DOHH2 (cell line): ENCODE measurements around the gene NRXN3.

Experiments used
- H3F3A ChIP-seq: fragments of 200-600 bp; sonication (generic), shearing (Covaris generic); 2 replicates; pipeline ENCODE4 v1.6.0; 2016; ENCODE audit warnings: antibody characterized with exemption, mild to moderate bottlenecking; ENCODE audit not compliant: control insufficient read depth, insufficient read depth
- H3K27ac ChIP-seq: fragments of 200-600 bp; sonication (generic); 2 replicates; pipeline ENCODE4 v1.5.1; 2014; ENCODE audit warnings: low read depth, mild to moderate bottlenecking, low read length, moderate library complexity
- H3K27me3 ChIP-seq: fragments of 200-600 bp; sonication (generic); 2 replicates; pipeline ENCODE4 v1.6.1; 2014; ENCODE audit warnings: mild to moderate bottlenecking, low read length, mixed read lengths; ENCODE audit not compliant: control insufficient read depth
- H3K36me3 ChIP-seq: fragments of 200-600 bp; sonication (generic); 2 replicates; pipeline ENCODE4 v1.6.1; 2014; ENCODE audit warnings: mild to moderate bottlenecking, low read length, moderate library complexity, mixed read lengths; ENCODE audit not compliant: control insufficient read depth
- H3K4me1 ChIP-seq: fragments of 200-600 bp; sonication (generic); 2 replicates; pipeline ENCODE4 v1.6.1; 2014; ENCODE audit warnings: mild to moderate bottlenecking, low read length, mixed read lengths; ENCODE audit not compliant: control insufficient read depth
- H3K4me2 ChIP-seq: fragments of 200-600 bp; sonication (generic); 2 replicates; pipeline ENCODE4 v1.6.0; 2014; ENCODE audit warnings: mild to moderate bottlenecking, low read length, moderate library complexity
- H3K4me3 ChIP-seq: fragments of 200-600 bp; sonication (generic); 2 replicates; pipeline ENCODE4 v1.5.1; 2014; ENCODE audit warnings: mild to moderate bottlenecking, low read length, mixed read lengths
- H3K79me2 ChIP-seq: fragments of 200-600 bp; sonication (generic); 2 replicates; pipeline ENCODE4 v1.6.1; 2014; ENCODE audit warnings: mild to moderate bottlenecking, low read length, mixed read lengths; ENCODE audit not compliant: control insufficient read depth
- H3K9me2 ChIP-seq: fragments of 200-600 bp; sonication (generic); replicated peaks from 2 replicates; pipeline ENCODE4 v1.6.1; 2014; ENCODE audit warnings: mild to moderate bottlenecking, low read length, mixed read lengths; ENCODE audit not compliant: control insufficient read depth
- H3K9me3 ChIP-seq: fragments of 200-600 bp; sonication (generic); 2 replicates; pipeline ENCODE4 v1.6.1; 2014; ENCODE audit warnings: antibody characterized with exemption, low read length, mixed read lengths; ENCODE audit not compliant: control insufficient read depth, insufficient read depth
- H4K20me1 ChIP-seq: fragments of 200-600 bp; sonication (generic); 2 replicates; pipeline ENCODE4 v1.6.0; 2014; ENCODE audit warnings: low read depth, mild to moderate bottlenecking, antibody characterized with exemption, low read length, moderate library complexity; ENCODE audit not compliant: control insufficient read depth, insufficient read depth
- CTCF ChIP-seq: fragments of 200-600 bp; sonication (generic); IDR thresholded peaks from one replicate; pipeline ENCODE4 v1.5.1; 2014; ENCODE audit warnings: antibody characterized with exemption, mild to moderate bottlenecking, low read depth, low read length; ENCODE audit not compliant: poor library complexity, severe bottlenecking
- EZH2phosphoT487 ChIP-seq: fragments of 200-600 bp; sonication (generic); IDR thresholded peaks from 2 replicates; pipeline ENCODE4 v1.6.1; 2017; ENCODE audit warnings: borderline replicate concordance, mild to moderate bottlenecking, antibody characterized with exemption, low read length, moderate library complexity, mixed read lengths

Gene NRXN3

DNA sequence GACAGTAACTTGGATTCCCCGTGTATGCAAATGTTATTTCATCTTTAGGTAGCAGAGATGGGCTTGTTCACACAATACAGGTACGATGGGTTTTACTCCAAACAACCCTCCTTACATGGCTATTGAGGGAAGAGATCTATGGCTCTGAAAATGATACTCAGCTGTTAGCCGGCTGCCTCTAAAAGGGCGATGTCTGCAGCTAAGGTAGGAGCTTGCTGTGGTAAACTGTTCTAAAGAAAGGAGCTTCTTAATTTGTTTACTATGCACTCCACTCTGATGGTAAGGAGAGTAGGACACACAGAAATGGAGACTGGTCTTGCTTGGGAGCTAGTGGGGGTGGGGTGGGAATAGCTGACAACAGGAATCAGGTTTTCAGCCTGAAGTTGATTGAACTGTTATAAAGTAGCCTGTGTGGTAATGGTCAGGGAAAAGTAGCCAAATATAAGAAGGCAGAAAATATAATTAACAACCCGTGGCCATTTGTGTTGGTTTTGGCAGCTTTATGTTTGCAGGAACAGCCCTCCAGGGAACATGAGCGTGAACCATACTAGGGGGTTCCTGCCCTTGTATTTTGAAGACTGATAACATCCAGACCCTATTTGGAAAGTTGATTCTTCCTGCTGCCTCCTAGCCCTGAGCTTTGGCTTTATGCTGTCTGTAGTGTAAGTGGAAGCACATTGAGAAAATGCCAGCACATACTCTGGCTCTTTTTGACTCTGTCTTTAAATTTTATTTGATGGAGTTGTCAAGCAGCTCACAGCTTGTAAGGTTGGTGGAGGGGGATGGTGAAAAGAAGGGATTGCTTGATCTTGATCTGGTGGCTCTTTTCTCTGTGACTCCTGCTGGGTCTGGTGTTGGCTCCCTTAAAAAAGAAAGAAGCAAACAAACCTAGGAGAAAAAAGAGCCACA is 1111.3 kb downstream of the NRXN3 start:
- Histone ChIP-seq H3K4me1 (no peaks in the 10 kb centered on the region), H3K36me3 (no peaks in the 10 kb centered on the region), H3K27me3 (no peaks in the 10 kb centered on the region), H3F3A (no peaks in the 10 kb centered on the region), H3K27ac (no peak overlapping the region), H3K9me2 (no peaks in the 10 kb centered on the region), H3K79me2 (no peaks in the 10 kb centered on the region), H3K4me3 (no peak overlapping the region), H3K4me2 (no peak overlapping the region), H4K20me1 (no peaks in the 10 kb centered on the region), H3K9me3 (no peaks in the 10 kb centered on the region)
- TF ChIP-seq EZH2phosphoT487: no peak
- TF ChIP-seq CTCF: no peak

DNA sequence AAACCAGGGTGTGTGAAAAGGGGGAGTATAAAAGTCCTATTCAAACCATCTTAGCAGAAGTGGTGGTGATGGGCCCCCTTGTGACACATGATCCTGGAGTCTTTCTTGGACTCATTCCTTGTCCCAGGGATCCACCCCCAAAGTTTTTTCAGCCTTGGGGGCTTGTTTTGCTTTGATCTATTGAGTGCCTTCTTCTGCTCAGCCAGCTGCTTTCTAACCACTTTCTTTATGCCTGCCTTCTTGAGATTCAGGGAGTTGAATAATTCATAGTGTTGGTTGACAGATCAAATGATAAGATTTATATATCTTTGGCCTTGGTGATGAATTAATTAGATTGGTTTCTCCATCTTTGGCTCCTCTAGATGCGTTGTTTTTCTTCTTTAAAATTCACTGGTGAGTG is 1114.4 kb downstream of the NRXN3 start:
- Histone ChIP-seq H3F3A (no peaks in the 10 kb centered on the region), H3K27ac (no peak overlapping the region), H3K79me2 (no peaks in the 10 kb centered on the region), H4K20me1 (no peaks in the 10 kb centered on the region), H3K9me2 (no peaks in the 10 kb centered on the region), H3K36me3 (no peaks in the 10 kb centered on the region), H3K4me1 (no peaks in the 10 kb centered on the region), H3K9me3 (no peaks in the 10 kb centered on the region), H3K4me2 (no peak overlapping the region), H3K27me3 (no peaks in the 10 kb centered on the region), H3K4me3 (no peak overlapping the region)
- TF ChIP-seq CTCF (no peak), EZH2phosphoT487 (no peak)

- no peaks in the 10 kb centered on the region for H3K9me3 ChIP-seq
- no peak overlapping the region for H3K4me2 ChIP-seq
- TF ChIP-seq CTCF: no peak
- TF ChIP-seq EZH2phosphoT487: no peak
- no peaks in the 10 kb centered on the region for H3F3A ChIP-seq
- no peaks in the 10 kb centered on the region for H3K36me3 ChIP-seq
- H4K20me1 ChIP-seq: no peaks in the 10 kb centered on the region
- no peak overlapping the region for H3K27ac ChIP-seq
- H3K79me2 ChIP-seq: no peaks in the 10 kb centered on the region
- H3K27me3 ChIP-seq: no peaks in the 10 kb centered on the region
- H3K9me2 ChIP-seq: no peaks in the 10 kb centered on the region
- no peaks in the 10 kb centered on the region for H3K4me1 ChIP-seq
- H3K4me3 ChIP-seq: no peak overlapping the region
These were observed 1115.1 kb downstream of the NRXN3 start for GRCh38 chr14:79285263-79285662.
